Vagina (tissue), 2 donors: ENCODE measurements around the gene ZNF441. TPM values are rescaled to one million over a fixed set of nuclear protein-coding genes. Genes with fewer than 3 reads are reported as not detected.
"Not testable (repeated sequence)": the region's sequence is repeated elsewhere in the genome, so short reads cannot be mapped to it uniquely, and the experiment has no call there.

Experiments used
- DNase-seq, 2 donors: peaks; one replicate each; pipeline ENCODE4 v3.0.0-alpha.2; 2017; ENCODE audit errors: extremely low spot score in 2 of 2
- H3K27ac ChIP-seq: fragments of 200-600 bp; sonication (generic); one replicate; pipeline ENCODE4 v1.5.1; 2019
- H3K27me3 ChIP-seq: fragments of 200-600 bp; sonication (generic); one replicate; pipeline ENCODE4 v1.5.1; 2019
- H3K36me3 ChIP-seq, 2 donors: fragments of 200-600 bp; sonication (generic); one replicate each; pipeline ENCODE4 v1.5.1; 2017 to 2019
- H3K4me1 ChIP-seq: fragments of 200-600 bp; sonication (generic); one replicate; pipeline ENCODE4 v1.5.1; 2019
- H3K4me3 ChIP-seq, 2 donors: fragments of 200-600 bp; sonication (generic); 1 replicate in 1 of 2; 2 replicates in 1 of 2; pipeline ENCODE4 v1.5.1; 2016 to 2019
- H3K9me3 ChIP-seq: fragments of 200-600 bp; sonication (generic); one replicate; pipeline ENCODE4 v1.5.1; 2019
- CTCF ChIP-seq, 3 experiments: fragments of 450-650 bp in 2 of 3; fragments of 200-600 bp in 1 of 3; sonication (generic) in 1 of 3; IDR thresholded peaks; one replicate each; pipeline ENCODE4 v1.5.1; 2017 to 2019; ENCODE audit warnings: antibody characterized with exemption in 3 of 3, mild to moderate bottlenecking in 2 of 3, moderate library complexity in 2 of 3
- POLR2A ChIP-seq, 2 donors: fragments of 450-650 bp; IDR thresholded peaks; one replicate each; pipeline ENCODE4 v1.6.1; 2017; ENCODE audit warnings: antibody characterized with exemption in 2 of 2, mild to moderate bottlenecking in 2 of 2, moderate library complexity in 2 of 2
- POLR2AphosphoS5 ChIP-seq, 2 donors: sonication (generic); formaldehyde crosslinking; IDR thresholded peaks; one replicate each; pipeline ENCODE4 v1.9.0; 2017; ENCODE audit warnings: antibody characterized with exemption in 2 of 2, mild to moderate bottlenecking in 2 of 2, low read depth in 1 of 2; ENCODE audit not compliant: insufficient read depth in 1 of 2
- intact Hi-C: fragments of 100-400 bp; cut with DNase I; formaldehyde crosslinking; loops from one replicate; pipeline ENCODE4 v1.15.1; 2023
- total RNA-seq: library from RNA; depleted of rRNA; stranded (reverse); fragments of >200 nt; gene quantifications from one replicate; pipeline ENCODE4 v1.2.3, GENCODE V29; 2016

The ZNF441 gene
- total RNA-seq, 1 donor from 2014 or later: 7.1 TPM

GRCh38 chr19:11763117-11763516, 3.7 kb upstream of the ZNF441 start:
- Histone ChIP-seq H3K9me3 (no peaks in the 10 kb centered on the region), H3K27me3 (no peaks in the 10 kb centered on the region), H3K4me3 (no peak overlapping the region), H3K4me1 (peaks cover 6% of the 10 kb centered on the region), H3K27ac (no peak overlapping the region), H3K36me3 (no peaks in the 10 kb centered on the region)
- no peak for DNase-seq
- TF ChIP-seq POLR2A (IDR thresholded peaks at IDR 0.05) (no peak), CTCF (IDR thresholded peaks at IDR 0.05) (no peak), POLR2AphosphoS5 (IDR thresholded peaks at IDR 0.05; ENCODE audit: insufficient read depth in 1 of 2, low read depth in 1 of 2) (no peak)
- intact Hi-C loops: no loop called here

- Histone ChIP-seq H3K27ac (no peak overlapping the region), H3K27me3 (no peaks in the 10 kb centered on the region), H3K9me3 (no peaks in the 10 kb centered on the region), H3K4me3 (no peak overlapping the region), H3K4me1 (peaks cover 11% of the 10 kb centered on the region), H3K36me3 (no peaks in the 10 kb centered on the region)
- no peak for DNase-seq
- intact Hi-C loops: no loop called here
- TF ChIP-seq POLR2A (IDR thresholded peaks at IDR 0.05) (no peak), CTCF (IDR thresholded peaks at IDR 0.05) (no peak), POLR2AphosphoS5 (IDR thresholded peaks at IDR 0.05; ENCODE audit: insufficient read depth in 1 of 2, low read depth in 1 of 2) (no peak)
Observed at GRCh38 chr19:11763611-11764010, 3.2 kb upstream of the ZNF441 start.

GRCh38 chr19:11767633-11768133, 883 bp downstream of the ZNF441 start:
- TF ChIP-seq CTCF (IDR thresholded peaks at IDR 0.05) (no peak), POLR2A (IDR thresholded peaks at IDR 0.05) (no peak), POLR2AphosphoS5 (IDR thresholded peaks at IDR 0.05; ENCODE audit: insufficient read depth in 1 of 2, low read depth in 1 of 2) (no peak)
- intact Hi-C loops: no loop called here
- DNase-seq: no peak
- H3K27me3 ChIP-seq: no peaks in the 10 kb centered on the region
- peak overlapping the region; percentile 88 for H3K27ac ChIP-seq
- H3K9me3 ChIP-seq: peaks cover 2% of the 10 kb centered on the region
- H3K4me3 ChIP-seq: peak overlapping the region; percentile 76 to 97
- H3K4me1 ChIP-seq: peaks cover 15% of the 10 kb centered on the region
- H3K36me3 ChIP-seq: no peaks in the 10 kb centered on the region

- H3K4me1 ChIP-seq: peaks cover 15% of the 10 kb centered on the region
Observed at GRCh38 chr19:11769995-11770394, 3.2 kb downstream of the ZNF441 start.

GRCh38 chr19:11771520-11771919, 4.7 kb downstream of the ZNF441 start:
- H3K36me3 ChIP-seq, H3K27me3 ChIP-seq, intact Hi-C loops, DNase-seq, H3K4me3 ChIP-seq, H3K27ac ChIP-seq: not testable (repeated sequence)
- H3K4me1 ChIP-seq: peaks cover 15% of the 10 kb centered on the region
- peaks cover 19% of the 10 kb centered on the region for H3K9me3 ChIP-seq

More at GRCh38 chr19:11769995-11770394, 3.2 kb downstream of the ZNF441 start:
- no peaks in the 10 kb centered on the region for H3K27me3 ChIP-seq
- no peak for DNase-seq
- no peak for TF ChIP-seq CTCF (IDR thresholded peaks at IDR 0.05)
- no peak for TF ChIP-seq POLR2A (IDR thresholded peaks at IDR 0.05)
- no peak for TF ChIP-seq POLR2AphosphoS5 (IDR thresholded peaks at IDR 0.05; ENCODE audit: insufficient read depth in 1 of 2, low read depth in 1 of 2)
- intact Hi-C loops: no loop called here
- no peaks in the 10 kb centered on the region for H3K36me3 ChIP-seq
- H3K4me3 ChIP-seq: no peak overlapping the region
- peaks cover 14% of the 10 kb centered on the region for H3K9me3 ChIP-seq
- H3K27ac ChIP-seq: no peak overlapping the region

GRCh38 chr19:11776669-11777068, 9.9 kb downstream of the ZNF441 start:
- intact Hi-C loops, H3K27me3 ChIP-seq, H3K4me1 ChIP-seq, H3K4me3 ChIP-seq, H3K27ac ChIP-seq, DNase-seq: not testable (repeated sequence)
- peaks cover 66% of the 10 kb centered on the region for H3K9me3 ChIP-seq
- peaks cover 14 to 52% of the 10 kb centered on the region in 2 donors for H3K36me3 ChIP-seq
